Body of pancreas (tissue), 4 donors: ENCODE results near the gene OR10P1.

Source experiments
- CTCF ChIP-seq, 7 experiments: fragments of 450-650 bp in 4 of 7; fragments of 200-600 bp in 3 of 7; sonication (generic) in 3 of 7; IDR thresholded peaks; one replicate each; pipeline ENCODE4 v1.5.1; 2016 to 2019; ENCODE audit warnings: antibody characterized with exemption in 7 of 7
- POLR2A ChIP-seq, 3 donors: fragments of 450-650 bp; IDR thresholded peaks; one replicate each; pipeline ENCODE4 v1.6.1; 2016; ENCODE audit warnings: antibody characterized with exemption in 3 of 3, mild to moderate bottlenecking in 2 of 3

DNA sequence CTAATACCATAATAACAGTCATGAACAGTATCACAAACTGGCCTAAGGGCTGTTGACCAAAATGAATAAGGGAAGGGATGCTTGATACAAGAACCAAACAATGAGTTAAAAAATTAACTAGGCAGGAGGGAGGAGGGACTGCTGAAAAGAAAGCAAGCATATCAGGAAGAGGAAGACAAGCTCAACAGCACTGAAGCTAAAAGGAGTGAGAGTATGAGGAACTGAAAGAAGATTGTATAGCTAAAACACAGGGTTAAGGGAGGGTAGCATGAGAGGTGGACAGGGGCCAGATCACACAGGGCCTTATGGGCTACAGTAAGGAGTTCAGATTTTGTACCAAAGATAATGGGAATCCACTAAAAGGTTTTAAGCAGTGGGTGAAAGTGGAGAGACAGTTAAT, 36.9 kb downstream of the OR10P1 start:
- TF ChIP-seq CTCF (IDR thresholded peaks at IDR 0.05), result no peak
- TF ChIP-seq POLR2A (IDR thresholded peaks at IDR 0.05), result no peak
